RPMI8226 (cell line): ENCODE results near the gene GLIS1.

Experiments used
- DNase-seq: peaks from one replicate; pipeline ENCODE4 v3.0.0-alpha.2; 2015

GLIS1 gene

GRCh38 chr1:53606651-53607051 is 132.3 kb downstream of the GLIS1 start:
- no peak for DNase-seq

- DNase-seq, result no peak
Measured at GRCh38 chr1:53606197-53606596, 132.8 kb downstream of the GLIS1 start.

- DNase-seq, result no peak
Measured at GRCh38 chr1:53605181-53605580, 133.8 kb downstream of the GLIS1 start.

- DNase-seq, result no peak
Measured at GRCh38 chr1:53604291-53604919, 134.6 kb downstream of the GLIS1 start.

GRCh38 chr1:53603431-53603830 is 135.5 kb downstream of the GLIS1 start:
- DNase-seq, result no peak

GRCh38 chr1:53601867-53602775 is 136.8 kb downstream of the GLIS1 start:
- DNase-seq, result no peak

- no peak for DNase-seq
Measured at GRCh38 chr1:53601031-53601745, 137.8 kb downstream of the GLIS1 start.

GRCh38 chr1:53600561-53600960 is 138.4 kb downstream of the GLIS1 start:
- peak; percentile 79 for DNase-seq

GRCh38 chr1:53600001-53600400 is 139.0 kb downstream of the GLIS1 start:
- no peak for DNase-seq

GRCh38 chr1:53599481-53599880 is 139.5 kb downstream of the GLIS1 start:
- DNase-seq, result no peak

- no peak for DNase-seq
Measured at GRCh38 chr1:53598966-53599365, 140.0 kb downstream of the GLIS1 start.

- DNase-seq, result no peak
Measured at GRCh38 chr1:53595906-53596305, 143.1 kb downstream of the GLIS1 start.

GRCh38 chr1:53594391-53595180 is 144.4 kb downstream of the GLIS1 start:
- no peak for DNase-seq

- DNase-seq, result peak; percentile 55
Measured at GRCh38 chr1:53593758-53594380, 145.1 kb downstream of the GLIS1 start.

GRCh38 chr1:53592985-53593757 is 145.8 kb downstream of the GLIS1 start:
- no peak for DNase-seq

GRCh38 chr1:53592521-53592982 is 146.4 kb downstream of the GLIS1 start:
- DNase-seq, result peak; percentile 60

- DNase-seq, result no peak
Measured at GRCh38 chr1:53591924-53592323, 147.0 kb downstream of the GLIS1 start.

GRCh38 chr1:53590531-53591515 is 148.1 kb downstream of the GLIS1 start:
- DNase-seq, result no peak

- DNase-seq, result no peak
Measured at GRCh38 chr1:53590104-53590503, 148.9 kb downstream of the GLIS1 start.
